GM12878 (cell line): ENCODE results near the gene IRF4. TPM values are rescaled to one million over a fixed set of nuclear protein-coding genes. Genes with fewer than 3 reads are reported as not detected.

Source experiments
- E2F4 ChIP-seq: IDR thresholded peaks from 2 replicates; pipeline ENCODE4 v1.6.1; 2012; ENCODE audit warnings: low read depth, low read length, improper control_type of control experiment
- KLF5 ChIP-seq: fragments of 450-650 bp; IDR thresholded peaks from 2 replicates; pipeline ENCODE4 v1.6.1; 2014; ENCODE audit warnings: mild to moderate bottlenecking; ENCODE audit not compliant: partially characterized antibody
- NFYB ChIP-seq: IDR thresholded peaks from 2 replicates; pipeline ENCODE4 v1.6.1; 2011; ENCODE audit warnings: low read depth, mild to moderate bottlenecking, low read length, improper control_type of control experiment, moderate library complexity; ENCODE audit not compliant: insufficient read depth
- SRF ChIP-seq, 2 experiments: IDR thresholded peaks; 2 replicates each; pipeline ENCODE4 v1.6.1; 2011; ENCODE audit warnings: low read depth in 2 of 2, low read length in 2 of 2, mild to moderate bottlenecking in 1 of 2, moderate library complexity in 1 of 2
- TARDBP ChIP-seq: IDR thresholded peaks from 2 replicates; pipeline ENCODE4 v1.6.1; 2016; ENCODE audit warnings: borderline replicate concordance
- polyA plus RNA-seq, 11 experiments: library from polyadenylated mRNA; depleted of rRNA in 4 of 11; unstranded in 6 of 11; stranded (reverse) in 5 of 11; fragments of >200 nt; fragmentation: Nextera tagmentation in 4 of 11; fragmentation: Illumina TruSeq in 1 of 11; extraction: Ambion mirVana in 4 of 11; extraction: Trizol in 1 of 11; gene quantifications; 1 replicate in 1 of 11; 2 replicates in 10 of 11; pipeline versions ENCODE4 v1.2.1 to v1.2.3, GENCODE V29; 2011 to 2016; ENCODE audit warnings: inconsistent platforms in 2 of 11, missing spikeins in 2 of 11, low read depth in 1 of 11
- total RNA-seq, 4 experiments: library from RNA; depleted of rRNA in 3 of 4; stranded (reverse); fragments of >200 nt in 3 of 4; fragmentation: Illumina TruSeq in 1 of 4; extraction: Trizol in 1 of 4; gene quantifications; 2 replicates each; pipeline versions ENCODE4 v1.2.1 to v1.2.3, GENCODE V29; 2013 to 2021
- TF ChIP-seq, protein P1 (sequence below): fragments of 450-650 bp; IDR thresholded peaks from 2 replicates; pipeline ENCODE4 v1.6.1; 2017; ENCODE audit warnings: mild to moderate bottlenecking, moderate library complexity
- TF ChIP-seq, protein P2 (sequence below): fragments of 450-650 bp; formaldehyde crosslinking; IDR thresholded peaks from 2 replicates; pipeline ENCODE4 v1.5.0; 2022; ENCODE audit warnings: mild to moderate bottlenecking, missing genetic modification characterization

IRF4 gene
- total and polyA plus RNA-seq, 10 of the 15 experiments (the other 5 are each of a cell fraction or from before 2014, with no cell fraction given) = 50.0 to 495 (median 257) TPM

- TF ChIP-seq, protein P1, sequence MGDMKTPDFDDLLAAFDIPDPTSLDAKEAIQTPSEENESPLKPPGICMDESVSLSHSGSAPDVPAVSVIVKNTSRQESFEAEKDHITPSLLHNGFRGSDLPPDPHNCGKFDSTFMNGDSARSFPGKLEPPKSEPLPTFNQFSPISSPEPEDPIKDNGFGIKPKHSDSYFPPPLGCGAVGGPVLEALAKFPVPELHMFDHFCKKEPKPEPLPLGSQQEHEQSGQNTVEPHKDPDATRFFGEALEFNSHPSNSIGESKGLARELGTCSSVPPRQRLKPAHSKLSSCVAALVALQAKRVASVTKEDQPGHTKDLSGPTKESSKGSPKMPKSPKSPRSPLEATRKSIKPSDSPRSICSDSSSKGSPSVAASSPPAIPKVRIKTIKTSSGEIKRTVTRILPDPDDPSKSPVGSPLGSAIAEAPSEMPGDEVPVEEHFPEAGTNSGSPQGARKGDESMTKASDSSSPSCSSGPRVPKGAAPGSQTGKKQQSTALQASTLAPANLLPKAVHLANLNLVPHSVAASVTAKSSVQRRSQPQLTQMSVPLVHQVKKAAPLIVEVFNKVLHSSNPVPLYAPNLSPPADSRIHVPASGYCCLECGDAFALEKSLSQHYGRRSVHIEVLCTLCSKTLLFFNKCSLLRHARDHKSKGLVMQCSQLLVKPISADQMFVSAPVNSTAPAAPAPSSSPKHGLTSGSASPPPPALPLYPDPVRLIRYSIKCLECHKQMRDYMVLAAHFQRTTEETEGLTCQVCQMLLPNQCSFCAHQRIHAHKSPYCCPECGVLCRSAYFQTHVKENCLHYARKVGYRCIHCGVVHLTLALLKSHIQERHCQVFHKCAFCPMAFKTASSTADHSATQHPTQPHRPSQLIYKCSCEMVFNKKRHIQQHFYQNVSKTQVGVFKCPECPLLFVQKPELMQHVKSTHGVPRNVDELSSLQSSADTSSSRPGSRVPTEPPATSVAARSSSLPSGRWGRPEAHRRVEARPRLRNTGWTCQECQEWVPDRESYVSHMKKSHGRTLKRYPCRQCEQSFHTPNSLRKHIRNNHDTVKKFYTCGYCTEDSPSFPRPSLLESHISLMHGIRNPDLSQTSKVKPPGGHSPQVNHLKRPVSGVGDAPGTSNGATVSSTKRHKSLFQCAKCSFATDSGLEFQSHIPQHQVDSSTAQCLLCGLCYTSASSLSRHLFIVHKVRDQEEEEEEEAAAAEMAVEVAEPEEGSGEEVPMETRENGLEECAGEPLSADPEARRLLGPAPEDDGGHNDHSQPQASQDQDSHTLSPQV = no peak
- TF ChIP-seq TARDBP = no peak
- TF ChIP-seq SRF (IDR thresholded peaks at IDR 0.05; ENCODE audit: low read depth in 2 of 2, low read length in 2 of 2) = no peak
- no peak for TF ChIP-seq NFYB
- TF ChIP-seq, protein P2, sequence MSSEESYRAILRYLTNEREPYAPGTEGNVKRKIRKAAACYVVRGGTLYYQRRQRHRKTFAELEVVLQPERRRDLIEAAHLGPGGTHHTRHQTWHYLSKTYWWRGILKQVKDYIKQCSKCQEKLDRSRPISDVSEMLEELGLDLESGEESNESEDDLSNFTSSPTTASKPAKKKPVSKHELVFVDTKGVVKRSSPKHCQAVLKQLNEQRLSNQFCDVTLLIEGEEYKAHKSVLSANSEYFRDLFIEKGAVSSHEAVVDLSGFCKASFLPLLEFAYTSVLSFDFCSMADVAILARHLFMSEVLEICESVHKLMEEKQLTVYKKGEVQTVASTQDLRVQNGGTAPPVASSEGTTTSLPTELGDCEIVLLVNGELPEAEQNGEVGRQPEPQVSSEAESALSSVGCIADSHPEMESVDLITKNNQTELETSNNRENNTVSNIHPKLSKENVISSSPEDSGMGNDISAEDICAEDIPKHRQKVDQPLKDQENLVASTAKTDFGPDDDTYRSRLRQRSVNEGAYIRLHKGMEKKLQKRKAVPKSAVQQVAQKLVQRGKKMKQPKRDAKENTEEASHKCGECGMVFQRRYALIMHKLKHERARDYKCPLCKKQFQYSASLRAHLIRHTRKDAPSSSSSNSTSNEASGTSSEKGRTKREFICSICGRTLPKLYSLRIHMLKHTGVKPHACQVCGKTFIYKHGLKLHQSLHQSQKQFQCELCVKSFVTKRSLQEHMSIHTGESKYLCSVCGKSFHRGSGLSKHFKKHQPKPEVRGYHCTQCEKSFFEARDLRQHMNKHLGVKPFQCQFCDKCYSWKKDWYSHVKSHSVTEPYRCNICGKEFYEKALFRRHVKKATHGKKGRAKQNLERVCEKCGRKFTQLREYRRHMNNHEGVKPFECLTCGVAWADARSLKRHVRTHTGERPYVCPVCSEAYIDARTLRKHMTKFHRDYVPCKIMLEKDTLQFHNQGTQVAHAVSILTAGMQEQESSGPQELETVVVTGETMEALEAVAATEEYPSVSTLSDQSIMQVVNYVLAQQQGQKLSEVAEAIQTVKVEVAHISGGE (CRISPR knock-in tag) = no peak
- no peak for TF ChIP-seq E2F4
- TF ChIP-seq KLF5 = no peak
These were observed 49.8 kb downstream of the IRF4 start (continued) for GRCh38 chr6:441126-441920.
